Measurements from ENCODE around the gene ARVCF. TPM values are rescaled to one million over a fixed set of nuclear protein-coding genes. Genes with fewer than 3 reads are reported as not detected.

ARVCF gene
- total and polyA plus RNA-seq, 4 donors: 10.0 to 23.4 (median 16.6) TPM

- Histone ChIP-seq H3K9me3 (ENCODE audit: control insufficient read depth in 4 of 4, insufficient read depth in 3 of 4, low read length in 3 of 4) (no peaks in the 10 kb centered on the region), H3K27me3 (ENCODE audit: control insufficient read depth in 3 of 3, insufficient read depth in 3 of 3, low read length in 2 of 3) (no peaks in the 10 kb centered on the region), H3K36me3 (ENCODE audit: control insufficient read depth in 4 of 4, insufficient read depth in 4 of 4, low read length in 4 of 4) (peaks cover 0 to 40% (median 0%) of the 10 kb centered on the region in 4 donors), H3K27ac (ENCODE audit: low read depth in 1 of 2, low read length in 1 of 2) (no peak overlapping the region), H3K4me1 (ENCODE audit: control insufficient read depth in 5 of 5, insufficient read depth in 5 of 5, low read length in 5 of 5) (peaks cover 0 to 3% (median 0%) of the 10 kb centered on the region in 5 donors), H3K4me3 (no peak overlapping the region), H3K9ac (ENCODE audit: insufficient read depth in 1 of 2, low read length in 2 of 2) (no peak overlapping the region)
- DNase-seq (no peak), ATAC-seq (ENCODE audit: insufficient read depth, low FRiP score) (no peak)
- no peak for TF ChIP-seq CTCF (IDR thresholded peaks at IDR 0.05; ENCODE audit: control extremely low read depth, extremely low read depth)
- WGBS, 2 donors: 96 to 97% methylated on average over 18 of the region's 18 CpGs
Measured at GRCh38 chr22:20062043-20062765, 45.6 kb upstream of the ARVCF start.

DNA sequence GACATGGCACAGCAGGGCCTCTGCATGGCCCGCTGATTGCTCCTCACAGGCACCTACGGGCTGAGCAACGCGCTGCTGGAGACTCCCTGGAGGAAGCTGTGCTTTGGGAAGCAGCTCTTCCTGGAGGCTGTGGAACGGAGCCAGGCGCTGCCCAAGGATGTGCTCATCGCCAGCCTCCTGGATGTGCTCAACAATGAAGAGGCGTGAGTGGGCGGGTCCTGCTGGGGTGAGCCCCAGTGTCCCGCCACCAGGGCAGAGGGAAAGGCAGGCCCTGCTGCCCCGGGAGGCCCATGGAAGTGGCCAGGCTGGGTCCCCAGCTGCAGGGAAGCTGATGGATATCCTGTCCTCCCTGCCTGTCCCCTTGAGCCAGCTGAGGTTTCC, 44.8 kb upstream of the ARVCF start:
- no peak overlapping the region for H3K9ac ChIP-seq (ENCODE audit: insufficient read depth in 1 of 2, low read length in 2 of 2)
- no peak for TF ChIP-seq CTCF (IDR thresholded peaks at IDR 0.05; ENCODE audit: control extremely low read depth, extremely low read depth)
- peaks cover 0 to 47% (median 0%) of the 10 kb centered on the region in 4 donors for H3K36me3 ChIP-seq (ENCODE audit: control insufficient read depth in 4 of 4, insufficient read depth in 4 of 4, low read length in 4 of 4)
- H3K4me1 ChIP-seq (ENCODE audit: control insufficient read depth in 5 of 5, insufficient read depth in 5 of 5, low read length in 5 of 5): peaks cover 0 to 3% (median 0%) of the 10 kb centered on the region in 5 donors
- H3K9me3 ChIP-seq (ENCODE audit: control insufficient read depth in 4 of 4, insufficient read depth in 3 of 4, low read length in 3 of 4): no peaks in the 10 kb centered on the region
- 74 to 78% methylated on average over 11 of the region's 11 CpGs for WGBS, 2 donors
- ATAC-seq (ENCODE audit: insufficient read depth, low FRiP score) (no peak), DNase-seq (peak in 2 of 3 donors; percentile 13 to 53)
- no peak overlapping the region for H3K4me3 ChIP-seq
- H3K27ac ChIP-seq (ENCODE audit: low read depth in 1 of 2, low read length in 1 of 2): peak overlapping the region in 1 of 2 donors; percentile 48
- no peaks in the 10 kb centered on the region for H3K27me3 ChIP-seq (ENCODE audit: control insufficient read depth in 3 of 3, insufficient read depth in 3 of 3, low read length in 2 of 3)

DNA sequence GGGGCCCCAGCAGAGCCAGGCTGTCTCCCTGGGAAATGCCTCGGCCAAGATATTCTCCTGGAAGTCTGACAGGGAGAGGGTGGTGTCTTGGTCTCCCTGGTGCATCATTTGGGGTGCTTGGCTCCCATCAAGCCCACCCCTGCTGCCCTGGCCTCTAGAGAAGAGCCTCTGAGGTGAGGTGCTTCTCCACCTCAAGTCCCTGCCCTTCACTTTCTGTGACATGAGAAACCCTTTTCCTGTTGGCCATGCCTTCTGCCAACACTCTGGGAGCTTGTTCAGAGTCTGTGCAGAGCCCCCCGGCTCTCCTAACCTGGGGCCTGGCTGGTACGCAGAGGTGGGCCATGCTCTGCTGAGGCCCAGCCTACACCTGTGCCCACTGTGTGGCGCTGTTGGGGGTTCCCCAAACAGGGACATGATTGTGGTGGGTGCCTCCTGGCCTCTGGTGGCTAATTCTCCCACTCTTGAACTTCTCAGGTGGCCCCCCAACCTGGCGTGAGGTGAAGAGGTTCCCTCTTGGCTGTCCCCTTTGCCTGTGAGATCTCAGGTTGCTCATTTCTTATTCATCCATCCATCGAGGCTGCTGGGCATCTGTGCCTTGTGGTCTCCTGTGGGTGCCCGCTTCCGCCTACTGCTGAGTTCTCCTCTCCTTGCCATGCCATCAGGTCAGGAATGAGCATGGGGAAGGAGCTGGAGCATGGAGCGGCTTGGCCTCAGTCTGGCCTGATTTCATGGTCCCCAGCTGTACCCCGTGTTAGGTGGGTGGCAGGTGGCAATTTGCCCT, 44.3 kb upstream of the ARVCF start:
- Histone ChIP-seq H3K27me3 (ENCODE audit: control insufficient read depth in 3 of 3, insufficient read depth in 3 of 3, low read length in 2 of 3) (no peaks in the 10 kb centered on the region), H3K4me3 (no peak overlapping the region), H3K4me1 (ENCODE audit: control insufficient read depth in 5 of 5, insufficient read depth in 5 of 5, low read length in 5 of 5) (peaks cover 0 to 3% (median 0%) of the 10 kb centered on the region in 5 donors), H3K27ac (ENCODE audit: low read depth in 1 of 2, low read length in 1 of 2) (peak overlapping the region in 1 of 2 donors; percentile 48), H3K36me3 (ENCODE audit: control insufficient read depth in 4 of 4, insufficient read depth in 4 of 4, low read length in 4 of 4) (peaks cover 0 to 52% (median 0%) of the 10 kb centered on the region in 4 donors), H3K9ac (ENCODE audit: insufficient read depth in 1 of 2, low read length in 2 of 2) (peak overlapping the region in 1 of 2 donors; percentile 11), H3K9me3 (ENCODE audit: control insufficient read depth in 4 of 4, insufficient read depth in 3 of 4, low read length in 3 of 4) (no peaks in the 10 kb centered on the region)
- no peak for TF ChIP-seq CTCF (IDR thresholded peaks at IDR 0.05; ENCODE audit: control extremely low read depth, extremely low read depth)
- no peak for DNase-seq
- ATAC-seq (ENCODE audit: insufficient read depth, low FRiP score): no peak
- WGBS, 2 donors: 91 to 92% methylated on average over 10 of the region's 10 CpGs

Measured in lung (tissue), 12 donors.